ENCODE measurements around the gene CAPN12.

Gene CAPN12

DNA sequence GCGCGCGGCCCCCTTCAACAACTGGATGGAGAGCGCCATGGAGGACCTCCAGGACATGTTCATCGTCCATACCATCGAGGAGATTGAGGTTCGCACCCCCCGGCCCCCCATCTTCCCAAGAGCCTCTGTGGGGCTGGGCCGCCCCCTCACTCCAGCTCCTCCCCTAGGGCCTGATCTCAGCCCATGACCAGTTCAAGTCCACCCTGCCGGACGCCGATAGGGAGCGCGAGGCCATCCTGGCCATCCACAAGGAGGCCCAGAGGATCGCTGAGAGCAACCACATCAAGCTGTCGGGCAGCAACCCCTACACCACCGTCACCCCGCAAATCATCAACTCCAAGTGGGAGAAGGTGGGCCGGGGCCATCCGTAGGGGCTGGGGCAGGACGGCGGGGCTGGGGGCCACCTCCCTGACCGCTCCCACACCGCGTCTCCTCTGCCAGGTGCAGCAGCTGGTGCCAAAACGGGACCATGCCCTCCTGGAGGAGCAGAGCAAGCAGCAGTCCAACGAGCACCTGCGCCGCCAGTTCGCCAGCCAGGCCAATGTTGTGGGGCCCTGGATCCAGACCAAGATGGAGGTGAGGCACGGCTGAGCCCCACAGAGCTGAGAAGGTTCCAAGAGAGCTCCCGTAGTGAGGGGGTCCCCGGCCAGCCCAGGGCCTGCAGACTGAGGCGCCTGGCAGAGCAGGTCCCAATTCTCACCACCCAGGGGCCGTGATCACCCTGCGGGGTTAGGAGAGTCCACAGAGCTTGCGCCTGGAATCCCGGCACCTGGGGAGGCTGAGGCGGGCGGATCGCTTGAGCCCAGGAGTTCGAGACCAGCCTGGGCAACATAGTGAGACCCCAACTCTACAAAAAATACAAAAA, 20.1 kb downstream of the CAPN12 start:
- no peak for DNase-seq

- no peak for DNase-seq
Observed at GRCh38 chr19:38723606-38723965, 20.7 kb downstream of the CAPN12 start.

GRCh38 chr19:38722947-38723605, 21.2 kb downstream of the CAPN12 start:
- no peak for DNase-seq

- DNase-seq: no peak
Observed at GRCh38 chr19:38721979-38722773, 22.1 kb downstream of the CAPN12 start.

DNA sequence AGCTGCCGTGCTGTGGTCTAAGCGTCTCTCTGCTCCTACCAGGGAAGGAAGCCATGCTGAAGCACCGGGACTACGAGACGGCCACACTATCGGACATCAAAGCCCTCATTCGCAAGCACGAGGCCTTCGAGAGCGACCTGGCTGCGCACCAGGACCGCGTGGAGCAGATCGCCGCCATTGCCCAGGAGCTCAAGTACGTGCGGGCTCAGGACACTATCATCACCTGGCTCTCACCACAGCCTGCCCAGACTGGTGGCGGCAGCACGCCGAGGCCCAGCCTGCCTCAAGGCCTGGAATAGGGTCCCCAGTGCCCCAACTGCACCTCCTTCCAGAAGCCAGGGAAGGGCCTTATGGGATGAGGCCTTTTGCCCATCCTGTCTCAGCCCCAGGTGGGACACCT, 22.8 kb downstream of the CAPN12 start:
- DNase-seq: no peak

- no peak for DNase-seq
Observed at GRCh38 chr19:38720559-38721236, 23.6 kb downstream of the CAPN12 start.

DNA sequence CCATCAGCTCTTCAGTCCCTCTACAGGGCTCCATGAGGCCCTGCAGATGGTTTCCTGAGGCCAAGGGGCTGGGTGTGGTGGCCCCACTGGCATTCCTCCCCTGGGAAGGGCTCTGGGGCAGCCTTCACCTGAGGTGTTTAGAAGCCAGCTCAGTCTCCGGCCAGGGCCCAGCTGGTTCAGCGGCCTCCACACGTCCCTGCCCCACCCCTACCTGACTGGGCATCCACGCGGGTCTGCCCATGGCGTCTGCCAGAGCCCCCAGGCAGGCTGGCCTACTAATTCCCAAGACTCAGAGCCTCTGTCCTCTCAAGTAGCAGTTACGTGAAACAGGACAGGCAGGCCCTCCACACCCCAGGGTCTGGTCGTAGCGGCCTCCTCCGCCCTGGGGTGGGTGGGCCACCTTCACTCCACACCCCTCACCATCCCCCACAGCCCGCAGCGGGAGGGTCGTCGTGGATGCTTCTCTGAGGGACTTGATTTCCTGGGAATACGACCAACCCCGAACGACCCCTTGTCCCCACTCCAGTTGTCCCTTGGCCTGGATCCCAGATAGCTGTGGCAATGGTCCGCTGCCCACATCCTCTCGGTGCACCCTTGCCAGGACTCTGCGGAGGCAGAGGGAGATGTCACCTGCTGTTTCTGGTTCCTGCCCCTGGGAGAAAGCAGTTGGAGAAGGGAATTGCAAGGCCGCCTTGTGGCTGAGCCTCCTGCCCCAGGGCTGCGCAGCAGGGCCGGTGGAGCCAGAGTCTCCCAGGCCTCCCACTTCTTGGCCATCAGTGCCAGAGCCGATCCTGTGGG, 24.3 kb downstream of the CAPN12 start:
- DNase-seq: no peak

GRCh38 chr19:38718747-38719543, 25.3 kb downstream of the CAPN12 start:
- no peak for DNase-seq

DNA sequence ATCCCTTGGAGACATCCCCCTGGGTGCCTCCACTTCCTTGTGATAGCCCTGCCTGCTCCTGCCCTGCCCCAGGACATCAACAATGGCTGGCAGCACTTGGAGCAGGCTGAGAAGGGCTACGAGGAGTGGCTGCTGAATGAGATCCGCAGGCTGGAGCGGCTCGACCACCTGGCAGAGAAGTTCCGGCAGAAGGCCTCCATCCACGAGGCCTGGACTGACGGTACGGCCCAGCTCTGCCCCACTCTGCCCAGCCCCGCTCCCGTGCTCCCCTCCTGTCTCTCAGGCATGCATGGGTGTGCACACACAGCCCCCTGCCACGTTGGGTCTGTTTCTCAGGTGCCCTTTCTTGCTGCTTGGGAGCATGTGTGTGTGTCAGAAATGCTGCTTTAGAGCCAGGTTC, 26.4 kb downstream of the CAPN12 start:
- no peak for DNase-seq

- no peak for DNase-seq
Observed at GRCh38 chr19:38717051-38717450, 27.2 kb downstream of the CAPN12 start.

- DNase-seq: no peak
Observed at GRCh38 chr19:38715555-38715954, 28.7 kb downstream of the CAPN12 start.

GRCh38 chr19:38714354-38714778, 29.9 kb downstream of the CAPN12 start:
- no peak for DNase-seq

DNA sequence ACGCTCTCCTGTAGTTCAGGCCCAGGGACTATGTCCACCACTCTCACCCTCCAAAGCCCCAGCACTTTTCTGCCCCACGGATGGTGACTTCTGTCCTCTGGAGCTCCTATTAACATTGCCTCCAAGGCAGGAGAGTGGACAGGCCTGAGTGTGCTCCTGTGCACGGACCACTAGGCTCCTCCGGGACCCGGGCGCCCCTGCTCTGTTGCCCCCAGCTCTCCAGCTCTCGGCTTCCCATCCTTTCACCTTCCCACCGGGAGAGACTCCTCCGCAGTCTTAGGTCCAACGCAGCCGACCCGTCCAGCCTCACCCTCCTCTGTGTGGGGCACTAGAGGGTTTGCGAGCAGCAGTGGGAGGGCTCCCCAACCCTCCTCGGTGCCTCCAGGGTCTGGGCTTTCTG, 30.4 kb downstream of the CAPN12 start:
- no peak for DNase-seq

- DNase-seq: no peak
Observed at GRCh38 chr19:38713227-38713649, 31.0 kb downstream of the CAPN12 start.

GRCh38 chr19:38712161-38712748, 32.0 kb downstream of the CAPN12 start:
- DNase-seq: no peak

GRCh38 chr19:38711726-38712153, 32.5 kb downstream of the CAPN12 start:
- DNase-seq: no peak

DNA sequence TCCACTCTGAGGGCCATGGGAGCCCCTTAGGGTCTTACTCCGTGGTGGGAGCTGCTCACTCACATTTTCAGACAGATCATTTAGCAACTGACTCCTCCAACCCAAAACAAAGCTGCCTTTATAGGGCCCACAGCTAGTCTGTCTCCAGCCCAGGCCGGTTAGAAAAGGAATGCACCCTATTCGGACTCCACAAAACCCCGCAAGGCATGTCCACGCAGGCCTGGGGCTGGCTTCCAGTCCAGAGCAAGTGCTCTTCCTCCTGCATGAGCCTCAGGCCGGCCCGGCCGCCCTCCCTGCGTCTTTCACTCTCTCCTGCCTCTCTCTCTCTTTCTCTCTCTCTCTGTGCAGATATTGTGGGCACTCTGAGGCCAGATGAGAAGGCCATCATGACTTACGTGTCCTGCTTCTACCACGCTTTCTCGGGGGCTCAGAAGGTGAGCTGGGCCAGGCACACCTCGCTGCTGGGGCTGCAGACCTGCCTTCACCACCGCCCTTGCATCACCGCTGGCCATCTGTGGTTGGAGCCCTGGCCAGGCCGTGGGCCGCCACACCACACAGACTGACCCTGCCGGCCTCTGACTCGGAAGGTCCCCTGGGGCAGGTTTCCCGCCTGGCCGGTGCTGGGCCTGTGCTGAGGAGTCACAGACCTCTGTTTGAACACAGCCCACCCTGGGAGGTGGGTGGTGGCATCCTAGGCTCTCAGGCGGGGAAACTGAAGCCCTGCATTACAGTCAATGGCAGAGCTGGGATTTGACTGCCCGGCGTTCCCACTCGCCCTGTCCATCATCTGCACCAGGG, 33.1 kb downstream of the CAPN12 start:
- DNase-seq: no peak

GRCh38 chr19:38710416-38710702, 33.9 kb downstream of the CAPN12 start:
- DNase-seq: no peak

DNA sequence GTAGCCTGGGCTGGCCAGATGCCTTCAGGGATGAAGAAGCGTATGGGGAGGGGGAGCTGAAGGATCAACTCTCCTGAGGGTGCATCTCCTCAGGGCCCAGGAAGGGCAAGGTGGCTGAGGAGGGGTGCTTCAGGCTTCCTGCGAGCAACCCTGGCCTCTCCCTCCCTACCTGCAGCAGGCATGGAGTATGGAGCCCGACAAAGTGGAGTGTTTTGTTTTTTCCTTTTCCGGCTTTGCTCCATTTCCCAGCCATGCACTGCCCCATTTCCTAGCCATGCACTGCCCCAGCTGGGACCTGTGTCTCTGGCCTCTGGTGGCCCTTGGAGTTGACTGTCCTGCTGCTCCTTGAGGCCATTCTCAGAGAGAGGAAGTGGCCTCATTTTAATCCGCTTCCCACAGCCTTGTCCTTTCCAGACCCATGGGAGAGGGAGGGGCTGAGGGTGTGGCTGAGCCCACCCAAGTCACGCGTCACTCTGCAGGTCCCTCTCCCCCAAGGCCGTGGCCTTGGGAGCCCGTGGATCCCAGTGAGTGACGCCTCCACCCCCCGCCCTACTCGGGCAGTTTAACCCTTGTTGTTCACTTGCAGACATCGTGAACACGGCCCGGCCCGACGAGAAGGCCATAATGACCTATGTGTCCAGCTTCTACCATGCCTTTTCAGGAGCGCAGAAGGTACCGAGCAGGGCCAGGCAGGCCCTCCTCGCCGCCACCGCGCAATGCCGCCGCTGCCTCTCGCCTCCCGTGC, 34.4 kb downstream of the CAPN12 start:
- no peak for DNase-seq
